T1000 (cell line): ENCODE results near the gene PSME3IP1.
"Not testable (repeated sequence)": the region's sequence is repeated elsewhere in the genome, so short reads cannot be mapped to it uniquely, and the experiment has no call there.

Source experiments
- DNase-seq: peaks from one replicate; lab custom pipeline; 2025; ENCODE audit warnings: mixed read lengths; lab: John Stamatoyannopoulos, UW

Gene PSME3IP1

GRCh38 chr16:57123974-57124674 lies 61.7 kb downstream of the PSME3IP1 start:
- no peak for DNase-seq

GRCh38 chr16:57123216-57123973 lies 62.4 kb downstream of the PSME3IP1 start:
- DNase-seq = no peak

DNA sequence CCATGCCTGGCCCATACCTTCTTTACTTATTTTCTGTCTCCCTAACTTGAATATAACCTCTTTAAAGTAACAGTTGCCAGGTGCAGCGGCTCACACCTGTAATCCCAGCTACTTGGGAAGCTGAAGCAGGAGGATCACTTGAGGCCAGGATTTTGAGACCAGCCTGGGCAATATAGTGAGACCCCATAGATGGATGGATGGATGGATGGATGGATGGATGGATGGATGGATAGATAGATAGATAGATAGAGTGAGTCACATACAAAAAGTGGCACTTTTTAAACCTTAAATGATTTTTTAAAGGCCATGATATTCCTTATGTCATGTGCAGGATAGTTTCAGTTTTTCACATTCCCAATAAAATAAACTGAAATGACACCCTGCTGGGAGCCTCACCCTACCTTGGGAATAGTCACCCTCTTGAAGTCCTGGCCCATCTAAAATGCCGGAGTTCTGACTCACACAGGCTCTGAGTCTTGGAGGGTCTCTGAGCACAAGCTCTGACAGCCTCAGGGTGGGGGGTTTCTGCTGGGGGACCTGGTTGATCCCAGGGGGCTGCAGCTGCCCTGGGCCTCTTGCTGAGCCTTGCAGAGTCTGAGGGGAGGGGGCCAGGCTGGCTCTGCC lies 67.3 kb downstream of the PSME3IP1 start:
- DNase-seq = no peak

- DNase-seq = no peak
Measured at GRCh38 chr16:57115514-57116182, 70.2 kb downstream of the PSME3IP1 start.

- no peak for DNase-seq
Measured at GRCh38 chr16:57115168-57115513, 70.7 kb downstream of the PSME3IP1 start.

GRCh38 chr16:57113664-57114063 lies 72.2 kb downstream of the PSME3IP1 start:
- DNase-seq = no peak

DNA sequence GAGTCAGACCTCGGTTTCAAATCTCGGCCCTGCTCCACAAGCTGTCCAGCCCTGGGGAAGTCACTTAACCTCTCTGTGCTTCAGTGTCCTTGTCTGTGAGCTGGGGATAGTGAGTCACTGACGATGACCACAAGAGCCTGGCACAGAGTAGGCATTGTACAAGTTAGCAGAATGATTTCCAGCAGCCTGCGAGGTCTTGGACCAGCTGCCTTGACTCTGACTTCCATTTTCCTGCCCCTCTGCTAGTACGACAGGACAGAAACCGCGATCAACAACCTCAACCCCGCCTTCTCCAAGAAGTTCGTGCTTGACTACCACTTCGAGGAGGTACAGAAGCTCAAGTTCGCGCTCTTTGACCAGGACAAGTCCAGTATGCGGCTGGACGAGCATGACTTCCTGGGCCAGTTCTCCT lies 72.8 kb downstream of the PSME3IP1 start:
- DNase-seq = no peak

DNA sequence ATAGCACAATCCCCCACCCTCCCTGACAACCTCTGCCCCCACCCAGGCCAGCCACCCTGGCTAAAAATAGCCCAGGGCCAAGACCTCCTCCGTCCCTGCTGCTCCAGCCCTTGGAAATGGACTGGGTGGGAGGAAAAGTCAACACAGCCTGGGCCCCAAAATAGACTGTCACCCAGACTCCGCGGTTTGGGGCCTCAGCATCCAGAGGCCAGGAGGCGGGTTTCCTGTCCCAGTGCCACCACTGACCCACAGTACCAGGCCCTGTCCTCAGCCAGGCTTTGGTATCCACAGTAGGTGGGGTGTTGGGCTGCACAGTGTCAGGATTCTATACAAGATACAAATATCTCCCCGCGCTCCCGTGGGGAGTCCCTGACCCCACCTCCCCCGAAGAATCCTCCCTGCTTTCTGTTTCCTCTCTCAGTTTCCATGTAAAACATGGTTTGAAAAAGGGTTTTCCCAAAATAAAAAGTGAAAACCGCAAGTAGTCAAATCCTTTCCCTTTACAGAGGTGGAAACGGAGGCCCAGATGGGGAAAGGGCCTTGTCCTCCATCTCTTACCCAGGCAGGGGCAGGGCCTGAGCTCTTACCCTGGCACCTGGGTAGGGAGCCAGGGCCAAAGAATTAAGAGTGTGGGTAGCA lies 73.3 kb downstream of the PSME3IP1 start:
- no peak for DNase-seq

- DNase-seq = no peak
Measured at GRCh38 chr16:57111420-57111819, 74.4 kb downstream of the PSME3IP1 start.

GRCh38 chr16:57110937-57111336 lies 74.9 kb downstream of the PSME3IP1 start:
- DNase-seq = no peak

DNA sequence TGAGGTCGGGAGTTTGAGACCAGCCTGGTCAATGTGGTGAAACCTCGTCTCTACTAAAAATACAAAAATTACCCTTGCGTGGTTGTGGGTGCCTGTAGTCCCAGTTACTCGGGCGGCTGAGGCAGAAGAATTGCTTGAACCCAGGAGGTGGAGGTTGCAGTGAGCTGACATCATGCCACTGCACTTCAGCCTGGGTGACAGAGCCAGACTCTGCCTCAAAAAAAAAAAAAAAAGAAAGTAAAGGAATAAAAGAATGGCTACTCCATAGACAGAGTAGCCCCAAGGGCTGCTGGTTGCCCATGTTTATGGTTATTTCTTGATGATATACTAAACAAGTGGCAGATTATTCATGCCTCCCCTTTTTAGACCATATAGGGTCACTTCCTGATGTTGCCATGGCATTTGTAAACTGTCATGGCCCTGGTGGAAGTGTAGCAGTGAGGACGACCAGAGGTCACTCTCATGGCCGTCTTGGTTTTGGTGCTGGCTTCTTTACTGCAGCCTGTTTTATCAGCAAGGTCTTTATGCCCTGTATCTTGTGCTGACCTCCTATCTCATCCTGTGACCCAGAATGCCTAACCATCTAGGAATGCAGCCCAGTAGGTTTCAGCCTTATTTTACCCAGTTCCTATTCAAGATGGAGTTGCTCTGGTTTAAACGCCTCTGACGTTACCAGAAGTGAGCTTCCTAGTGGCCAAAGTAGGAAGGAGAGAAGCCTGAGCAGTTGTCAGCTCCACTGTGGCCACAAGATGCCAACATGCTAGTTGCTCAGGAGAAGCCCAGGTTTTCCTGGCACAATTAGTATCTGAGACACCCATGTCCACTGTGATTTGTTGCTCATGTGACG lies 76.4 kb downstream of the PSME3IP1 start:
- not testable (repeated sequence) for DNase-seq

GRCh38 chr16:57108432-57108831 lies 77.4 kb downstream of the PSME3IP1 start:
- DNase-seq = no peak

DNA sequence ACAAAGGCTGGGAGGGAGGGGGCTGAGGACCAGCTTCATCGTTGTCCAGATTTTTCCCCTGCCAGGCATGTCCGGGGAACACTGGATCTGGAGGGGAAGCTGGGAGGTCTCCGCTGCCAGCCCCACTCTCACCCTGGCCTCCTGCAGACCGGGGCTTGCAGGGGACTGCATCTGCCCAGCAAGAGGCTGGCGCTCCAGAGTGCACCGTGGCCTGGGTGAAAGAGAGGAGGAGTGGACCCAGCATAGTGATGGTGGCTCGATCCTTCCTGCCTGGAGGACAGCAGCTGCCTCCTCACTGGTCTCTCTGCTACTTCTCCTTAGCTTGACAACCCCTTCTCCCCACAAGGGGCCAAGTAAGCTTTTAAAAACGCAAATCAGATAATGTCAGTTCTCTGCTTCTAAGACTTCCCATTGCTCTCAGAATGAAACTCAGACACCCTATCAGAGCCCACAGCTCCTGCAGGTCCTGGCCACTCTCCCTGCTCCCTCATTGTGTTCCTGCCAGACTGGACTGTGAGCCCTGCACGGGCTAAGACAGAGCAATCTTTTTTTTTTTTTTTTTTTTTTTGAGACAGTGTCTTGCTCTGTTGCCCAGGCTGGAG lies 78.4 kb downstream of the PSME3IP1 start:
- no peak for DNase-seq

DNA sequence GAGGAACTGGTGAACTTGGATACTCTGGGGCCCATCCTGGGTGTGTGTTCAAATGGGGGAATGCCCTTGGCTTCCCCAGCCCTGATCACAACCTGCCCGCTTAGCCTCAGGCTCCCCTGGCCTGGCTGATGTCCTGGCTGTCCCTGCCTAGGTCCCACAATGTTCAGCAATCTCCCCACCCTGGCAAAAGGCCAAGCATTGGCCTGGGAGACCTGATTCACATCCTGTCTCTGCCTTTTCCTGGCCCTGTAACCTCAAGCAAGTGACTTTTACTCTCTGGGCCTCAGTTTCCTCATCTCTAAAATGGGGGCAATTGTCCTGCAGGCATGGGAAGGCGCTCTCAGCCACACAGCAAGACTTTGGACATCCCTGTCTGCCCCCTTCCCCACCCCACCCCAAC lies 79.1 kb downstream of the PSME3IP1 start:
- no peak for DNase-seq

DNA sequence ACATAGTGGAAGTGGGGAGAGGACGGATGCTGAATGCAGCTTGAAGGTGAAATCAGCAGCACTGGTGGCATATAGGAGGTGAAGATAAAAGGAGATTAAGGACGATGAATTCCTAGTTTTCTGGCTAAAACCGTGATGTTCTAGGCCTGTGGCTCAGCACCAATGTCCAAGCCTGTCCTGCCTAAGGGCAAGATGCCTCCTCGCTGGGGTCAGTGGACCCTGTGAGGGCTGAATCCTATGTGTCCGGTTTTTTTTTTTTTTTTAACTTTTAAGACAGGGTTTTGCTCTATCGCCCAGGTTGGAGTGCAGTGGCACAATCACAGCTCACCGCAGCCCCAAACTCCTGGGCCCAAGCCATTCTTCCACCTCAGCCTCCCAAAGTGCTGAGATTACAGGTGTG lies 80.7 kb downstream of the PSME3IP1 start:
- DNase-seq = no peak

DNA sequence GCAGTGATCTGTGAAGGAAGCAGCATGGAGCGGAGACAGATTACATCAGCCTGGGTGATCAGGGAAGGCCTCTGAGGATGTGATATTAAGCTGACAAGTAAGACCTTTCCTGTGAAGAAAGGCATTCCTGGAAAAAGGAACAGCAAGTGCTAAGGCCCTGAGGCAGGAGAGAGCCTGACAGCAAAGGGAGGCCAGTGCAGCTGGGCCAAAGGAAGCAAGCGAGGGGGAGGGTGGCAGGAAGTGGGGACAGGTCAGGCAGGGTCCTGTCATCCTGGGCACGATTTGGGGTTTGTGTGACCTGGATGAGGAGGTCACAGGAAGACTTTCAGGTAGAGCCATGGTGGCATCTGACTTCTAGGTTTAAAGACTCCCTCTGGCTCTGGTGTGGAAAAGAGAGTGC lies 81.1 kb downstream of the PSME3IP1 start:
- no peak for DNase-seq

DNA sequence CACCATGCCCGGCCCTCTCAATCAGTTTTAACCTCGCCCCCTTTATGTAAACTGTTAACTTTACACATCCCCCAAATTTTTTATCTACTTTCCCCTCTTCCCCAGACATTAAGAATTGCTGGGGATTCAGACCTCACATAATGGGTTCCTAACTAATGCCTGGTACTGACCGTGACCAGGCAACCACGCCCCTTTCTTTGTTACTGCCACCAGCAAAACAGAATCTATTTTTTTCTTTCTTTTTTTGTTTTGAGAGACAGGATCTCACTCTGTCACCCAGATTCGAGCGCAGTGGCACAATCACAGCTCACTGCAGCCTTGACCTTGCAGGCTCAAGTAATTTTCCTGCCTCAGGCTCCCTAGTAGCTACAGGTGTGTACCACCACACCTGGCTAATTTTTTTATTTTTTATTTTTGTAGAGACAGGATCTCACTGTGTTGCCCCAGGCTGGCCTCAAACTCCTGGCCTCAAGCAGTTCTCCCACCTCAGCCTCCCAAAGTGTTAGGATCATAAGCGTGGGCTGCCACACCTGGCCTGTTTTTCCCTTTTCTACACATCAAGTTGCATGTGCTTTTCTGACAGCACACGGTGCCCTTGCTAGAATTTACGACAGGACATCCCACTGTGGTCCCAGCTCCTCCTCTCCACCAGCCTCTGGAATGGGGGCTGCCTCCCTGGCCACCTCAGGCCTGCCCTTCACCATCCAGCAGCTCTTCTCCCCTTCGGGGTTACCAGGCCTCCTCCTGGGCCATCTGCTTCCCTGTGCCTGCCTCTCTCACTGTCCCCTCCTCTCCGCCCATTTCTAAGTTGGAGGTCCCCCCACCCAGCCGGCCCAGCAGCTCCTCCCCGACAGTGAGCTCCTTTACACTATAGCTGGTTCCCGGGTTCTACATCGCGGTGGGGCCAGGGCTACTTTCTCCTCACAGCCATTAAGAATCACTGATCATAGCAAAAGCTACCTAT lies 82.7 kb downstream of the PSME3IP1 start:
- no peak for DNase-seq
